Measurements from ENCODE around the gene ANXA3. TPM values are rescaled to one million over a fixed set of nuclear protein-coding genes. Genes with fewer than 3 reads are reported as not detected.

Gene ANXA3
- total and polyA plus RNA-seq, 2 donors (not counting 3 experiments of a cell fraction or from before 2014, with no cell fraction given) = 52.9 to 78.4 TPM

GRCh38 chr4:78517050-78517652, 34.4 kb upstream of the ANXA3 start:
- Histone ChIP-seq H4K20me1 (replicated peaks; ENCODE audit: control insufficient read depth, extremely low read depth, insufficient read depth, low read length) (no peaks in the 10 kb centered on the region), H3K4me3 (replicated peaks in 1 of 3; ENCODE audit: insufficient read depth in 1 of 3, low read depth in 1 of 3, low read length in 3 of 3) (no peak overlapping the region), H3K9ac (replicated peaks; ENCODE audit: extremely low read depth, insufficient read depth, low read length) (no peak overlapping the region), H3K27ac (ENCODE audit: insufficient read depth, low read depth, low read length) (no peak overlapping the region), H3K4me1 (ENCODE audit: control insufficient read depth, extremely low read depth, insufficient read depth, low read length) (peaks cover 8% of the 10 kb centered on the region), H3K36me3 (ENCODE audit: control insufficient read depth in 2 of 2, extremely low read depth in 1 of 2, insufficient read depth in 2 of 2, low read length in 2 of 2) (no peaks in the 10 kb centered on the region), H3K79me2 (ENCODE audit: control insufficient read depth, insufficient read depth, low read length) (no peaks in the 10 kb centered on the region), H3K9me1 (replicated peaks; ENCODE audit: control insufficient read depth, extremely low read depth, insufficient read depth, low read length) (no peaks in the 10 kb centered on the region), H2AFZ (ENCODE audit: low read depth, low read length) (no peak overlapping the region), H3K4me2 (ENCODE audit: insufficient read depth, low read length) (no peak overlapping the region), H3K27me3 (ENCODE audit: control insufficient read depth in 2 of 2, insufficient read depth in 2 of 2, low read length in 2 of 2) (no peaks in the 10 kb centered on the region), H3K9me3 (replicated peaks; ENCODE audit: control insufficient read depth, insufficient read depth, low read length) (no peaks in the 10 kb centered on the region)
- ChIA-PET CTCF (interaction anchor here (1.8 to 5.8 kb wide), 3 partner anchors 458 to 557 kb away, joined by 6 to 29 read pairs (median 9); no protein-coding TSS in a partner anchor), POLR2A (no interaction called here)
- FAIRE-seq (peak; percentile 83), DNase-seq (ENCODE audit: low read depth, low spot score) (peak; percentile 53)
- TF ChIP-seq MYC (IDR thresholded peaks at IDR 0.05; ENCODE audit: low read depth, low read length) = no peak
- TF ChIP-seq POLR2A (IDR thresholded peaks at IDR 0.05; ENCODE audit: low read depth, low read length) = no peak
- no peak for TF ChIP-seq FOS (IDR thresholded peaks at IDR 0.05; ENCODE audit: borderline replicate concordance, insufficient read depth, low read length)
- TF ChIP-seq POLR2AphosphoS5 (IDR thresholded peaks at IDR 0.05; ENCODE audit: insufficient read depth, low read depth, low read length) = no peak
- TF ChIP-seq CTCF (IDR thresholded peaks at IDR 0.05; ENCODE audit: extremely low read depth in 1 of 2, insufficient read depth in 1 of 2, low read depth in 1 of 2, low read length in 2 of 2) = peak; percentile 24 to 34
- intact Hi-C loops (cut with micrococcal nuclease) (loop anchor here (1.0 to 10.0 kb wide), 6 partner anchors 52 to 692 kb away; no protein-coding TSS in a partner anchor), dilution Hi-C loops (cut with MboI; ENCODE audit: extremely low pct_ligation_motif_present, low sequenced_read_pairs) (no loop called here)
- BruUV-seq (replicated peaks) = no TSS peak

- FAIRE-seq = peak; percentile 93
- peak; percentile 31 for TF ChIP-seq GATA2 (IDR thresholded peaks at IDR 0.05; ENCODE audit: insufficient read depth, insufficient read length, low read depth, low read length)
- no peak for TF ChIP-seq EZH2 (IDR thresholded peaks at IDR 0.05; ENCODE audit: borderline replicate concordance, low read depth, low read length, severe bottlenecking)
- TF ChIP-seq FOS (IDR thresholded peaks at IDR 0.05; ENCODE audit: borderline replicate concordance, insufficient read depth, low read length) = peak; percentile 22
- intact Hi-C loops (cut with micrococcal nuclease) = loop anchor here (1.0 to 10.0 kb wide), 4 partner anchors 34 to 694 kb away; no protein-coding TSS in a partner anchor
- peak overlapping the region; percentile 92 for H2AFZ ChIP-seq (ENCODE audit: low read depth, low read length)
- ChIA-PET CTCF (interaction anchor here (0.9 to 5.8 kb wide), 10 partner anchors 9 to 561 kb away, joined by 3 to 29 read pairs (median 4); no protein-coding TSS in a partner anchor), POLR2A (no interaction called here)
- H3K4me2 ChIP-seq (ENCODE audit: insufficient read depth, low read length) = no peak overlapping the region
- no peaks in the 10 kb centered on the region for H3K27me3 ChIP-seq (ENCODE audit: control insufficient read depth in 2 of 2, insufficient read depth in 2 of 2, low read length in 2 of 2)
- H3K79me2 ChIP-seq (ENCODE audit: control insufficient read depth, insufficient read depth, low read length) = no peaks in the 10 kb centered on the region
- no TSS peak for BruUV-seq (replicated peaks)
- peak; percentile 76 for DNase-seq (ENCODE audit: low read depth, low spot score)
- H3K36me3 ChIP-seq (ENCODE audit: control insufficient read depth in 2 of 2, extremely low read depth in 1 of 2, insufficient read depth in 2 of 2, low read length in 2 of 2) = no peaks in the 10 kb centered on the region
- H4K20me1 ChIP-seq (replicated peaks; ENCODE audit: control insufficient read depth, extremely low read depth, insufficient read depth, low read length) = no peaks in the 10 kb centered on the region
- H3K4me1 ChIP-seq (ENCODE audit: control insufficient read depth, extremely low read depth, insufficient read depth, low read length) = peaks cover 8% of the 10 kb centered on the region
- H3K9me3 ChIP-seq (replicated peaks; ENCODE audit: control insufficient read depth, insufficient read depth, low read length) = no peaks in the 10 kb centered on the region
- H3K9me1 ChIP-seq (replicated peaks; ENCODE audit: control insufficient read depth, extremely low read depth, insufficient read depth, low read length) = no peaks in the 10 kb centered on the region
- H3K27ac ChIP-seq (ENCODE audit: insufficient read depth, low read depth, low read length) = no peak overlapping the region
- H3K4me3 ChIP-seq (replicated peaks in 1 of 3; ENCODE audit: insufficient read depth in 1 of 3, low read depth in 1 of 3, low read length in 3 of 3) = no peak overlapping the region
- no peak overlapping the region for H3K9ac ChIP-seq (replicated peaks; ENCODE audit: extremely low read depth, insufficient read depth, low read length)
- dilution Hi-C loops (cut with MboI; ENCODE audit: extremely low pct_ligation_motif_present, low sequenced_read_pairs) = no loop called here
Observed at GRCh38 chr4:78518561-78518960, 33.0 kb upstream of the ANXA3 start.
